IMR-90 (cell line): Measurements from ENCODE around the gene CDH13. TPM values are rescaled to one million over a fixed set of nuclear protein-coding genes. Genes with fewer than 3 reads are reported as not detected.

Experiments used
- ATAC-seq: fragments of 200-7000 bp; cut with Tn5 transposase; 2 replicates; pipeline ENCODE4 v1.9.1; 2020; ENCODE audit warnings: low read depth, mild to moderate bottlenecking, moderate library complexity
- BruUV-seq: library from RNA; stranded (reverse); fragments of 400-500 nt; replicated peaks from 2 replicates; lab custom pipeline; 2021; lab: Mats Ljungman, UMichigan
- CTCF ChIA-PET: fragments of 300-600 bp; formaldehyde crosslinking; extraction: SDS; loops from one replicate; lab custom pipeline; 2021; ENCODE audit warnings: antibody characterized with exemption; lab: Yijun Ruan, JAX
- POLR2A ChIA-PET: fragments of 300-600 bp; sonication (Branson Sonifier 250); formaldehyde crosslinking; loops from one replicate; lab custom pipeline; 2022; ENCODE audit warnings: antibody characterized with exemption; ENCODE audit not compliant: unreplicated experiment; lab: Charles Lee
- DNase-seq: peaks from one replicate; pipeline ENCODE4 v3.0.0; 2013
- H2AFZ ChIP-seq: replicated peaks from 2 replicates; pipeline ENCODE3; 2013; ENCODE audit warnings: low read length, mild to moderate bottlenecking; ENCODE audit not compliant: poor library complexity
- H2AK5ac ChIP-seq: 2 replicates; pipeline ENCODE4 v1.6.1; 2013; ENCODE audit warnings: low read depth, low read length, inconsistent platforms
- H2AK9ac ChIP-seq: replicated peaks from 2 replicates; pipeline ENCODE3; 2013; ENCODE audit warnings: mild to moderate bottlenecking, low read depth, low read length, moderate library complexity; ENCODE audit not compliant: poor library complexity
- H2BK120ac ChIP-seq: 2 replicates; pipeline ENCODE4 v1.6.1; 2013; ENCODE audit warnings: low read depth, low read length, inconsistent platforms
- H2BK15ac ChIP-seq: 3 replicates; pipeline ENCODE4 v1.6.1; 2013; ENCODE audit warnings: low read depth, low read length, inconsistent platforms
- H2BK20ac ChIP-seq: 2 replicates; pipeline ENCODE4 v1.6.1; 2013; ENCODE audit warnings: low read depth, mild to moderate bottlenecking, inconsistent platforms, low read length, moderate library complexity
- H2BK5ac ChIP-seq: 2 replicates; pipeline ENCODE4 v1.6.1; 2013; ENCODE audit warnings: mild to moderate bottlenecking, low read depth, low read length, inconsistent platforms; ENCODE audit not compliant: poor library complexity, severe bottlenecking
- H3K14ac ChIP-seq: replicated peaks from 2 replicates; pipeline ENCODE4 v1.6.1; 2013; ENCODE audit warnings: low read depth, low read length, inconsistent platforms
- H3K18ac ChIP-seq: 2 replicates; pipeline ENCODE4 v1.6.1; 2013; ENCODE audit warnings: low read depth, low read length, control low read depth
- H3K23ac ChIP-seq: 2 replicates; pipeline ENCODE4 v1.6.1; 2013; ENCODE audit warnings: low read depth, low read length, inconsistent platforms
- H3K27ac ChIP-seq: 2 replicates; pipeline ENCODE4 v1.5.1; 2013; ENCODE audit warnings: mild to moderate bottlenecking, control low read depth, low read length; ENCODE audit not compliant: insufficient read depth
- H3K27me3 ChIP-seq: 2 replicates; pipeline ENCODE4 v1.6.1; 2013; ENCODE audit warnings: low read length; ENCODE audit not compliant: control insufficient read depth, insufficient read depth
- H3K36me3 ChIP-seq: 2 replicates; pipeline ENCODE4 v1.6.1; 2013; ENCODE audit warnings: low read length, mixed read lengths; ENCODE audit not compliant: control insufficient read depth, insufficient read depth
- H3K4ac ChIP-seq: 2 replicates; pipeline ENCODE4 v1.6.1; 2013; ENCODE audit warnings: low read depth, low read length, inconsistent platforms
- H3K4me1 ChIP-seq: 2 replicates; pipeline ENCODE4 v1.6.1; 2013; ENCODE audit warnings: low read length, mixed read lengths; ENCODE audit not compliant: control insufficient read depth, insufficient read depth
- H3K4me2 ChIP-seq: 2 replicates; pipeline ENCODE4 v1.6.1; 2013; ENCODE audit warnings: low read depth, mild to moderate bottlenecking, control low read depth, low read length, moderate library complexity
- H3K4me3 ChIP-seq: 2 replicates; pipeline ENCODE4 v1.5.1; 2013; ENCODE audit warnings: low read depth, mild to moderate bottlenecking, control low read depth, low read length, moderate library complexity; ENCODE audit not compliant: insufficient read depth
- H3K56ac ChIP-seq: 2 replicates; pipeline ENCODE4 v1.6.1; 2013; ENCODE audit warnings: low read length, inconsistent platforms; ENCODE audit not compliant: insufficient read depth; ENCODE audit errors: extremely low read depth
- H3K79me1 ChIP-seq, 2 experiments: 2 replicates each; pipeline ENCODE4 v1.6.1; 2013; ENCODE audit warnings: low read length in 2 of 2, inconsistent platforms in 1 of 2, low read depth in 1 of 2
- H3K9ac ChIP-seq: 2 replicates; pipeline ENCODE4 v1.6.1; 2013; ENCODE audit warnings: low read depth, low read length, control low read depth
- H3K9me1 ChIP-seq: 2 replicates; pipeline ENCODE4 v1.6.1; 2013; ENCODE audit warnings: low read length, inconsistent platforms; ENCODE audit not compliant: insufficient read depth
- H3K9me3 ChIP-seq: 2 replicates; pipeline ENCODE4 v1.6.1; 2013; ENCODE audit warnings: low read length; ENCODE audit not compliant: control insufficient read depth, insufficient read depth
- H4K20me1 ChIP-seq: 2 replicates; pipeline ENCODE4 v1.6.1; 2013; ENCODE audit warnings: low read length, inconsistent platforms; ENCODE audit not compliant: insufficient read depth
- H4K5ac ChIP-seq: 2 replicates; pipeline ENCODE4 v1.6.1; 2013; ENCODE audit warnings: mild to moderate bottlenecking, low read depth, low read length, control low read depth
- H4K8ac ChIP-seq, 2 experiments: 2 replicates each; pipeline ENCODE4 v1.6.1; 2013; ENCODE audit warnings: low read depth in 2 of 2, low read length in 2 of 2, control low read depth in 1 of 2, inconsistent platforms in 1 of 2
- H4K91ac ChIP-seq: 2 replicates; pipeline ENCODE4 v1.6.1; 2013; ENCODE audit warnings: low read depth, low read length, inconsistent platforms; ENCODE audit not compliant: insufficient read depth
- BHLHE40 ChIP-seq: fragments of 150-350 bp; IDR thresholded peaks from 2 replicates; pipeline ENCODE4 v1.6.1; 2016; ENCODE audit warnings: mild to moderate bottlenecking, low read depth, low read length
- CEBPB ChIP-seq: IDR thresholded peaks from 2 replicates; pipeline ENCODE4 v1.6.1; 2012; ENCODE audit warnings: low read depth, low read length, improper control_type of control experiment
- CHD1 ChIP-seq: IDR thresholded peaks from 2 replicates; pipeline ENCODE4 v1.6.1; 2012; ENCODE audit warnings: low read depth, low read length, improper control_type of control experiment
- CTCF ChIP-seq: conservative IDR thresholded peaks from 2 replicates; pipeline ENCODE4 v1.5.1; 2012; ENCODE audit warnings: mild to moderate bottlenecking, low read depth, low read length, improper control_type of control experiment
- FOS ChIP-seq: fragments of 150-350 bp; IDR thresholded peaks from 2 replicates; pipeline ENCODE4 v1.6.1; 2016; ENCODE audit warnings: low read depth, low read length
- MAFK ChIP-seq: IDR thresholded peaks from 2 replicates; pipeline ENCODE4 v1.6.1; 2012; ENCODE audit warnings: low read depth, low read length, improper control_type of control experiment
- MAZ ChIP-seq: IDR thresholded peaks from 2 replicates; pipeline ENCODE4 v1.6.1; 2012; ENCODE audit warnings: low read depth, mild to moderate bottlenecking, low read length, improper control_type of control experiment, moderate library complexity, borderline replicate concordance
- MXI1 ChIP-seq: IDR thresholded peaks from 2 replicates; pipeline ENCODE4 v1.6.1; 2012; ENCODE audit warnings: low read depth, mild to moderate bottlenecking, low read length, moderate library complexity, borderline replicate concordance
- NFE2L2 ChIP-seq: fragments of 150-350 bp; IDR thresholded peaks from 2 replicates; pipeline ENCODE4 v1.6.1; 2016; ENCODE audit warnings: low read depth, mild to moderate bottlenecking, low read length
- POLR2A ChIP-seq: IDR thresholded peaks from 2 replicates; pipeline ENCODE4 v1.6.1; 2012; ENCODE audit warnings: mild to moderate bottlenecking, low read depth, low read length
- RAD21 ChIP-seq: IDR thresholded peaks from 2 replicates; pipeline ENCODE4 v1.6.1; 2012; ENCODE audit warnings: low read length, improper control_type of control experiment
- RCOR1 ChIP-seq: IDR thresholded peaks from 2 replicates; pipeline ENCODE4 v1.6.1; 2012; ENCODE audit warnings: mild to moderate bottlenecking, low read length, improper control_type of control experiment; ENCODE audit not compliant: insufficient replicate concordance
- RFX5 ChIP-seq: IDR thresholded peaks from 2 replicates; pipeline ENCODE4 v1.8.0; 2012; ENCODE audit warnings: low read depth, mild to moderate bottlenecking, low read length, moderate library complexity
- SMC3 ChIP-seq: fragments of 150-350 bp; IDR thresholded peaks from 2 replicates; pipeline ENCODE4 v1.6.1; 2016; ENCODE audit warnings: low read depth, mild to moderate bottlenecking, antibody characterized with exemption, low read length, moderate library complexity
- USF2 ChIP-seq: fragments of 150-350 bp; IDR thresholded peaks from 2 replicates; pipeline ENCODE4 v1.6.1; 2017; ENCODE audit warnings: mild to moderate bottlenecking, antibody characterized with exemption, low read length, low read depth
- dilution Hi-C: fragments of 300-500 bp; cut with HindIII; formaldehyde crosslinking; loops from one replicate; pipeline ENCODE4 v1.14.3; 2018; ENCODE audit warnings: low sequenced_read_pairs; ENCODE audit not compliant: unreplicated experiment
- in situ Hi-C: fragments of 300-500 bp; cut with MboI; formaldehyde crosslinking; loops from 3 replicates; pipeline ENCODE4 v1.14.3; 2019; ENCODE audit warnings: low sequenced_read_pairs, inconsistent platforms, mixed read lengths
- intact Hi-C: fragments of 100-400 bp; cut with micrococcal nuclease; formaldehyde crosslinking; loops from 2 replicates; pipeline ENCODE4 v1.10.0; 2022
- polyA plus RNA-seq, 3 experiments: library from polyadenylated mRNA; depleted of rRNA; stranded (reverse); fragments of >200 nt; gene quantifications; 2 replicates each; pipeline ENCODE4 v1.2.3, GENCODE V29; 2012; ENCODE audit warnings: low replicate concordance in 1 of 3
- total RNA-seq: library from RNA; depleted of rRNA; stranded (reverse); fragments of >200 nt; gene quantifications from 2 replicates; pipeline ENCODE4 v1.2.3, GENCODE V29; 2012
- TF ChIP-seq, protein P1 (sequence below): fragments of 150-350 bp; IDR thresholded peaks from 2 replicates; pipeline ENCODE4 v1.6.1; 2016; ENCODE audit warnings: low read depth, mild to moderate bottlenecking, low read length, moderate library complexity, borderline replicate concordance

Gene CDH13
- total and polyA plus RNA-seq, 2 of the 4 experiments (the other 2 are of a cell fraction) = 61.6 to 74.7 TPM

- no peak for TF ChIP-seq POLR2A
- TF ChIP-seq MAFK = no peak
- no peak for TF ChIP-seq CHD1
- no peak for TF ChIP-seq RFX5
- TF ChIP-seq NFE2L2 = no peak
- TF ChIP-seq, protein P1, sequence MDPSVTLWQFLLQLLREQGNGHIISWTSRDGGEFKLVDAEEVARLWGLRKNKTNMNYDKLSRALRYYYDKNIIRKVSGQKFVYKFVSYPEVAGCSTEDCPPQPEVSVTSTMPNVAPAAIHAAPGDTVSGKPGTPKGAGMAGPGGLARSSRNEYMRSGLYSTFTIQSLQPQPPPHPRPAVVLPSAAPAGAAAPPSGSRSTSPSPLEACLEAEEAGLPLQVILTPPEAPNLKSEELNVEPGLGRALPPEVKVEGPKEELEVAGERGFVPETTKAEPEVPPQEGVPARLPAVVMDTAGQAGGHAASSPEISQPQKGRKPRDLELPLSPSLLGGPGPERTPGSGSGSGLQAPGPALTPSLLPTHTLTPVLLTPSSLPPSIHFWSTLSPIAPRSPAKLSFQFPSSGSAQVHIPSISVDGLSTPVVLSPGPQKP = no peak
- TF ChIP-seq FOS = no peak
- TF ChIP-seq BHLHE40 = no peak
- no peak for TF ChIP-seq MXI1
- TF ChIP-seq RCOR1 = no peak
- TF ChIP-seq USF2 = no peak
- TF ChIP-seq RAD21 = no peak
- no peak for TF ChIP-seq CTCF
- TF ChIP-seq MAZ = no peak
- no peak for TF ChIP-seq SMC3
- no peak for TF ChIP-seq CEBPB
- no peak overlapping the region for H3K4ac ChIP-seq
- H3K79me1 ChIP-seq = peaks cover 0 to under 1% of the 10 kb centered on the region in 2 experiments; a peak in 2 of 4 replicates
- H3K56ac ChIP-seq = no peak overlapping the region
- no peak overlapping the region for H3K4me2 ChIP-seq
- no peak overlapping the region for H2AFZ ChIP-seq
- no peak overlapping the region for H3K14ac ChIP-seq
- intact Hi-C loops = no loop called here
- H2BK120ac ChIP-seq = no peak overlapping the region
- no peak overlapping the region for H3K27ac ChIP-seq
- H3K36me3 ChIP-seq = no peaks in the 10 kb centered on the region
- in situ Hi-C loops = no loop called here
- H3K9me1 ChIP-seq = no peaks in the 10 kb centered on the region
- BruUV-seq = no TSS peak
- no peak overlapping the region for H2AK9ac ChIP-seq
- dilution Hi-C loops = no loop called here
- H4K20me1 ChIP-seq = no peaks in the 10 kb centered on the region
- H2AK5ac ChIP-seq = no peak overlapping the region
- POLR2A ChIA-PET = no interaction called here
- H4K5ac ChIP-seq = no peak overlapping the region
- H2BK5ac ChIP-seq = no peak overlapping the region
- H3K4me3 ChIP-seq = no peak overlapping the region
- CTCF ChIA-PET = no interaction called here
- no peaks in the 10 kb centered on the region for H3K27me3 ChIP-seq
- H3K4me1 ChIP-seq = no peaks in the 10 kb centered on the region
- ATAC-seq (no peak), DNase-seq (no peak)
- H3K23ac ChIP-seq = no peak overlapping the region
- no peaks in the 10 kb centered on the region for H3K9me3 ChIP-seq
- H3K18ac ChIP-seq = no peak overlapping the region
- no peak overlapping the region for H4K91ac ChIP-seq
- no peak overlapping the region for H2BK20ac ChIP-seq
- H2BK15ac ChIP-seq = no peak overlapping the region
- no peak overlapping the region for H3K9ac ChIP-seq
- no peak overlapping the region for H4K8ac ChIP-seq
Observed at GRCh38 chr16:83045790-83046189, 419.0 kb downstream of the CDH13 start.
